Activated CD8-positive, alpha-beta T cell treated with anti-CD3 and anti-CD28 coated beads for 36 hours (primary cell): ENCODE data around the gene KRT82. TPM values are rescaled to one million over a fixed set of nuclear protein-coding genes. Genes with fewer than 3 reads are reported as not detected.

Experiments
- ATAC-seq: fragments of 200-7000 bp; cut with Tn5 transposase; one replicate; pipeline ENCODE4 v1.10.0; 2021; ENCODE audit warnings: mild to moderate bottlenecking, moderate library complexity
- CTCF ChIA-PET: fragments of 350-600 bp; sonication (Branson Sonifier 250); formaldehyde crosslinking; loops from one replicate; lab custom pipeline; 2021; ENCODE audit warnings: antibody characterized with exemption; lab: Charles Lee
- POLR2A ChIA-PET: fragments of 350-600 bp; sonication (Branson Sonifier 250); formaldehyde crosslinking; loops from one replicate; lab custom pipeline; 2021; ENCODE audit warnings: antibody characterized with exemption; lab: Charles Lee
- DNase-seq: peaks from one replicate; pipeline ENCODE4 v3.0.0-alpha.2; 2020
- H3K27ac Mint-ChIP-seq: one replicate; pipeline ENCODE4 v1.8.0; 2021; ENCODE audit warnings: mild to moderate bottlenecking, mixed read lengths
- H3K27me3 Mint-ChIP-seq: one replicate; pipeline ENCODE4 v1.8.0; 2021; ENCODE audit warnings: mixed read lengths
- H3K36me3 Mint-ChIP-seq: one replicate; pipeline ENCODE4 v1.8.0; 2021; ENCODE audit warnings: low read depth, mixed read lengths
- H3K4me1 Mint-ChIP-seq: one replicate; pipeline ENCODE4 v1.8.0; 2021; ENCODE audit warnings: low read depth, mixed read lengths
- H3K4me3 Mint-ChIP-seq: one replicate; pipeline ENCODE4 v1.8.0; 2021; ENCODE audit warnings: mild to moderate bottlenecking, moderate library complexity, mixed read lengths
- H3K9me3 Mint-ChIP-seq: one replicate; pipeline ENCODE4 v1.8.0; 2021; ENCODE audit warnings: mixed read lengths
- intact Hi-C: fragments of 100-400 bp; cut with micrococcal nuclease; formaldehyde crosslinking; loops from one replicate; pipeline ENCODE4 v1.10.0; 2022
- total RNA-seq, 2 experiments: library from RNA; stranded (reverse); gene quantifications; one replicate each; pipeline ENCODE4 v1.2.3, GENCODE V29; 2021
- TF ChIP-seq, protein P1 (sequence below): fragments of 200-600 bp; IDR thresholded peaks from one replicate; pipeline ENCODE4 v1.8.0; 2022; ENCODE audit warnings: antibody characterized with exemption, mild to moderate bottlenecking

The KRT82 gene
- total RNA-seq, 2 experiments from 2014 or later = not detected

DNA sequence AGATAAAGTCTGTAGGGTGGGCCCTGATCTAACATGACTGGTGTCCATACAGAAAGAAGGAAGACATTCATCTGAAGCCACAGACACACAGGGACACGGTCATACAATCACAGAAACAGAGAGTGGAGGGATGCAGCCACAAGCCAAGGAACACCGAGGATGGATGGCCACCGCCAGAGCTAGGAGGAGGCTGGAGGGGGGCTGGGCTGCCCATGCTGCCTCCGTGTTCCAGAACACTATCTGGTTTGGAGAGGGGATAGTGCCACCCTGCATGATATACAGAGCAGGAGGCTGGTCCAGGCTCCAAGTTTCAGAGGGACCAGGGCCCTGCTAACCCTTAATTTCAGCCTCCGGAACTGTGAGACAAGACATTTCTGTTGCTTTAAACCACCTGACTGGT lies 19.3 kb upstream of the KRT82 start:
- no peak overlapping the region for H3K4me3 Mint-ChIP-seq
- intact Hi-C loops = no loop called here
- POLR2A ChIA-PET = no interaction called here
- no peak overlapping the region for H3K27ac Mint-ChIP-seq
- H3K4me1 Mint-ChIP-seq = no peaks in the 10 kb centered on the region
- peaks cover 5% of the 10 kb centered on the region for H3K27me3 Mint-ChIP-seq
- H3K36me3 Mint-ChIP-seq = no peaks in the 10 kb centered on the region
- CTCF ChIA-PET = no interaction called here
- no peak for DNase-seq
- TF ChIP-seq, protein P1, sequence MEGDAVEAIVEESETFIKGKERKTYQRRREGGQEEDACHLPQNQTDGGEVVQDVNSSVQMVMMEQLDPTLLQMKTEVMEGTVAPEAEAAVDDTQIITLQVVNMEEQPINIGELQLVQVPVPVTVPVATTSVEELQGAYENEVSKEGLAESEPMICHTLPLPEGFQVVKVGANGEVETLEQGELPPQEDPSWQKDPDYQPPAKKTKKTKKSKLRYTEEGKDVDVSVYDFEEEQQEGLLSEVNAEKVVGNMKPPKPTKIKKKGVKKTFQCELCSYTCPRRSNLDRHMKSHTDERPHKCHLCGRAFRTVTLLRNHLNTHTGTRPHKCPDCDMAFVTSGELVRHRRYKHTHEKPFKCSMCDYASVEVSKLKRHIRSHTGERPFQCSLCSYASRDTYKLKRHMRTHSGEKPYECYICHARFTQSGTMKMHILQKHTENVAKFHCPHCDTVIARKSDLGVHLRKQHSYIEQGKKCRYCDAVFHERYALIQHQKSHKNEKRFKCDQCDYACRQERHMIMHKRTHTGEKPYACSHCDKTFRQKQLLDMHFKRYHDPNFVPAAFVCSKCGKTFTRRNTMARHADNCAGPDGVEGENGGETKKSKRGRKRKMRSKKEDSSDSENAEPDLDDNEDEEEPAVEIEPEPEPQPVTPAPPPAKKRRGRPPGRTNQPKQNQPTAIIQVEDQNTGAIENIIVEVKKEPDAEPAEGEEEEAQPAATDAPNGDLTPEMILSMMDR = no peak
- H3K9me3 Mint-ChIP-seq = no peaks in the 10 kb centered on the region
- ATAC-seq = no peak

DNA sequence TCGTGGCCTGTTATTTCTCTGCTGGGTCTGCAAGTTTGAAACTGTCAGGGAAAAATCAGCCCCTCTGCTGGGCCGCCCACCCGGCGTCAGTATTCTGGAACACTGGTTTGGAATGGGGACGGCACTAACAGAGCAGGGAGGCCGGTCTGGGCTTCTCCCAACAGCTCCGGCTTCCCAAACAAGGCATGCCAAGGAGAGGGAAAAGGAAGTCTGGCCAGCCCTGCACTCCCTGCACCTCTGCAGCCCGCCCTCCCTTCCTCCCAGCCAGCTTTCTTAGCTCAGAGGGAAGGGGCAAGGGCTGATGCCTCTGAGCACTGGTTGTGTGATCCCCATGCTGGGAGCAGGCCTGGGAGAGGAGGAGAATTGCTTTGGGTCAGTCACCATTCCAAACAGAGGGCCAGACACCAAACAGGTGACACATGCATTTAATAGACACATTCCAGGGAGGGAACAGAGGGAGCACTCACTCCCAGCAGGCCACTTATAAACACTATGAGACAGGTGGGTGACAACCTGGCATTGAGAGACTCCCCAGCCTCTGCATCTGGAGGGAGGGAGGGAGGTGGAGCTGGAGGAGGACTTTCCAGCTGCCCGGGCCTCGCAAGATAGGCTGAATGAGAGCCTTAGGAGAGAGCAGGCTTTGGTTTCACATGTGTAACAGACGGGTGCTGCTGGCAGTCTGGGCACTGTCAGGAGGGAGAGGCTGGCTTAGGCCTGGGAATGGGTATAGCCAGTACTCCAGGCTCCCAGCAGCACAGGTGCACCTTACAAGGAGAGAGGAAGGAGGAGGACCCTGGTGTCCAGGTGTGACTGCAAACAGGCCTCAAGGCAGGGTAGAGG lies 17.7 kb upstream of the KRT82 start:
- no peaks in the 10 kb centered on the region for H3K36me3 Mint-ChIP-seq
- ATAC-seq (no peak), DNase-seq (no peak)
- ChIA-PET CTCF (interaction anchor here (1.2 kb wide), 1 partner anchor 62 kb away, joined by 3 read pairs; no protein-coding TSS in a partner anchor), POLR2A (no interaction called here)
- TF ChIP-seq, protein P1 = no peak
- H3K4me1 Mint-ChIP-seq = peaks cover 6% of the 10 kb centered on the region
- H3K4me3 Mint-ChIP-seq = no peak overlapping the region
- H3K27me3 Mint-ChIP-seq = peaks cover 5% of the 10 kb centered on the region
- no peaks in the 10 kb centered on the region for H3K9me3 Mint-ChIP-seq
- intact Hi-C loops = no loop called here
- no peak overlapping the region for H3K27ac Mint-ChIP-seq

DNA sequence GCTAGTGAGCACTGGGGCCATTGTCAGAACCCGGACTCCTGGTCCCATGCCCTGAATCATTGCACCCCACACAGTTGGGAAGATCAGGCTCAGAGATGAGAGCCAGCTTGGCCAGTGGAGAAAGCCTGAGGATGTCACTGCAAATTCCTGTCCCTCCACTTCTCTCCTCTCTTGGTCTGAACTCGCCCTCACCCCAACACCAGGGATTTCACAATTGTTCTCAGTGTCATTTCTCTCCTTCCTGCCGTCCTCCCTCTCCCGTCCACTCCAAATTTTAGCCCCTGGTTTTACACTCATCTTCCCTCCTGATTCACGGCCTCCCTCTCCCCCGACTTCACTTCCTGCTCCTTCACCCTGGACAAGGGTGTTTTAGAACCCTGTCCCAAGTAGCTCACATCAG lies 16.9 kb upstream of the KRT82 start:
- Mint-ChIP-seq H3K27ac (no peak overlapping the region), H3K9me3 (no peaks in the 10 kb centered on the region), H3K4me1 (peaks cover 6% of the 10 kb centered on the region), H3K36me3 (no peaks in the 10 kb centered on the region), H3K27me3 (peaks cover 5% of the 10 kb centered on the region), H3K4me3 (no peak overlapping the region)
- CTCF ChIA-PET = interaction anchor here (1.2 kb wide), 1 partner anchor 61 kb away, joined by 3 read pairs; no protein-coding TSS in a partner anchor
- POLR2A ChIA-PET = no interaction called here
- DNase-seq (no peak), ATAC-seq (no peak)
- TF ChIP-seq, protein P1 = no peak
- intact Hi-C loops = no loop called here

DNA sequence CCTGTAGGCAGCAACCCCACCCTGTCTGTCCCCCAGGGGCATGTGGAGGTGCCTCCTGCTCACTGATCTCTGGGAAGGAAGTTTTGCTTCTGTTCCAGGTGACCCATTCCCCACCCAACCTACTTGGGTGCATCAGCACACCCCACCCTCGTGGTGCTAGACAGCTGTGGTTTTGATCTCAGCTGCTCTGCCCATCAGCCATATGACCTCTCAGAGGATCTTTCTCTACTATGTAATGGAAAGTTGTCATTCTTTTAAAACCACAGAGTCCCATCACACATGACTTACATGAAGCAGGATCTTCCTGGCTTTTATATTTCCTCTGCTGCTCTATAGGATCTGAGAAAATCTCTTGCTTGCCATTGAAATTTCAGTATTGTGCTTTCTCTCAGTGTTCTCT lies 13.5 kb upstream of the KRT82 start:
- no peaks in the 10 kb centered on the region for H3K36me3 Mint-ChIP-seq
- H3K27ac Mint-ChIP-seq = no peak overlapping the region
- no peak for ATAC-seq
- TF ChIP-seq, protein P1 = no peak
- no peak overlapping the region for H3K4me3 Mint-ChIP-seq
- DNase-seq = no peak
- peaks cover 8% of the 10 kb centered on the region for H3K27me3 Mint-ChIP-seq
- H3K4me1 Mint-ChIP-seq = peaks cover 6% of the 10 kb centered on the region
- POLR2A ChIA-PET = no interaction called here
- CTCF ChIA-PET = no interaction called here
- H3K9me3 Mint-ChIP-seq = no peaks in the 10 kb centered on the region
- intact Hi-C loops = no loop called here

DNA sequence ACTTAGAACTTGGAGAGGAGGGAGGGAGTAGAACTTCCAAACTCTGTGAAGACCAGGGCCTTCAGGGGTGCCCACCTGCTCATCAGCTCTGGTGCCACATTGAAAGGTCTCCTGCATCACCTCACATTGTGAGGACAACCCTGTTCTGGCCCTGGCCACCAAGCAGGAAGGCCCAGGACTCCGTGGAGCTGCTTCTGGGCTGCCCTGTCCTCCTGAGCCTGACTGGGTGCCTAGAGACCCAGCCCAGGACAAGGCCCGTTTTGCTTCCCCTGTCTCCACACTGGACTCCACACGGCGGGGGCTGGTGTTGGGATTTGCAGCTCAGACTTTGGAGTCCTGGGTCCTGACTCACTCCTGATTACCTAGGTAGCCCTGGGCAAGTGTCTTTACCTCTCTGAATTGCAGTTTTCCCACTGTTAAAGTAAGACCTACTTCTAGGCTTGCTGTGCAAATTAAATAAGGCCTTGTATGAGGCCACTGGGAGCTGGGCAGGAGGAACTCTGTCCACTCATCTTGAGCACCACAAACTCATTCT lies 12.5 kb upstream of the KRT82 start:
- TF ChIP-seq, protein P1 = no peak
- ChIA-PET POLR2A (no interaction called here), CTCF (interaction anchor here (0.6 kb wide), 1 partner anchor 94 kb away, joined by 3 read pairs; no protein-coding TSS in a partner anchor)
- no peak for ATAC-seq
- H3K27me3 Mint-ChIP-seq = peaks cover 8% of the 10 kb centered on the region
- no peak overlapping the region for H3K4me3 Mint-ChIP-seq
- H3K27ac Mint-ChIP-seq = no peak overlapping the region
- DNase-seq = no peak
- intact Hi-C loops = no loop called here
- peaks cover 6% of the 10 kb centered on the region for H3K4me1 Mint-ChIP-seq
- H3K9me3 Mint-ChIP-seq = no peaks in the 10 kb centered on the region
- H3K36me3 Mint-ChIP-seq = no peaks in the 10 kb centered on the region
